GDM1 (cell line): ENCODE results near the gene DNAJC2.
"Not testable (repeated sequence)": the region's sequence is repeated elsewhere in the genome, so short reads cannot be mapped to it uniquely, and the experiment has no call there.

Experiments used
- DNase-seq: peaks from one replicate; lab custom pipeline; 2025; lab: John Stamatoyannopoulos, UW

DNAJC2 gene

DNA sequence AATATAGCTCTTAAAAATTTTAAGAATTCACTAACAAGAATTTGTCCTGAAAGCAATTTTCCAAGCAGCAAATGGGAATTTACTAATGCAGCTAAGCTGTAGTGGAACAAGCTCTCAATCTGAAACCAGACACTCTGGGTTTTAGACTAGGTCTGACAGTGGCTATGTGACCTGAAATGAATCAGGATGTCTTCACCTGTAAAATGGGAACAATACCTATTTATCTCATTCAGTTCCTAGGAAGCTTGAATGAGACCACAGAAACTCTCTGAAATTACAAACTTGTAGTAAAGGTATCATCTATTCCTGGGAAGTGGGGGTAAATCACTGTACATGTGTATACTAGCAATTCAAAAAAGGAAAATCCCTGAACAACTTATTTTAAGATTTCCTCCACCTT lies 1.2 kb downstream of the DNAJC2 start:
- DNase-seq = no peak

DNA sequence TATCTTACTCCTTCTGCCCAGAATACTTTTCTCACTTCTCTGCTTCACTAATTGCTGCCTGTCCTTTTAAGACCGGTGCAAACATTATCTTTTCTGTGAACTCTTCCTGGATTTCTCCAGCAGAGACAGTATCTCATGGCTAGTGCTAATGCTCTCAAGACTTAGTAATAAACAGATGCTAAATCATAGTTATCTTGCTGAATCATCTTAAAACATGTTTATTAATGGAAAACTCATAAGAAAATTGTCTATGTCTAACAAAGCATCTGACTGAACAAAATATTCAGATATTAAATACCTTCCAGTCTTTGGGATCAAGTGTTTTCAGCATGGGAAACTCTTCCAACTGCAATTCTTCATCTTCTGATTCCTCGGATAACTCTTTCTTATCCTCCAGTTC lies 3.1 kb downstream of the DNAJC2 start:
- DNase-seq = no peak

DNA sequence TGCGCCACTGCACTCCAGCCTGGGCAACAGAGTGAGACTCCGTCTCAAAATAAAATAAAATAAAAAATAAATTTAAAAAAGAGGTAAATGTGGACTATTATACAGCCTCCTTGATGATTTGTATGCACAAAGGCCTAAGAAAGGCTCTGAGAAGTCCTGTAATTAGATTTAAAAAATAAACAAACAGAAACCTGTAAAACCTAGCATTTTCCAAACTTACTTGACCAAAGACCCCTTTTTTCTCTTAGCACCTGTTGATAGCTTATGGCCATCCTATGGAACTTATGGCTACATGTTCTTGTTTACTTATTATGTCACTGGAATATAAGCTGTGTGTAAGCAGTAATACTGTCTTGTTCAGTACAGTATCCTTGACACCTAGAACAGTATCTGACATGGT lies 5.7 kb downstream of the DNAJC2 start:
- DNase-seq = no peak

DNA sequence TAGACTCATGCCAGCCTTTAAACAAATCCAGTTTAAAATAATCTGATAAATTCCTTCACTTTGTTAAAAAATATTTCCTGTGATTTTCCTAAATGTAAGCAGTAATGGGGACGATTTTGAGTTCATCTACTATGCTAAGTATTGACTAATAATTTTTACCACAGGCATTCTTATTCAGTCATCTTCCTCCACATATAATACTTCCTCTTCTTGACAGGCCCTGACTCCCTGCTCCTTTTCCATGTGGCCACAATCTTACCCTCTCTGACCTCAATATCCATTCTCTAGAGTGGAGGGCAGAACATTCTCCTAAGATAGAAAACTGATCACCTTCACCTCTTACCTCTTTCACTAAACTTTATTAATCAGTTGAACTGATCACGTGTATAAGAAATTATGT lies 7.8 kb downstream of the DNAJC2 start:
- no peak for DNase-seq

DNA sequence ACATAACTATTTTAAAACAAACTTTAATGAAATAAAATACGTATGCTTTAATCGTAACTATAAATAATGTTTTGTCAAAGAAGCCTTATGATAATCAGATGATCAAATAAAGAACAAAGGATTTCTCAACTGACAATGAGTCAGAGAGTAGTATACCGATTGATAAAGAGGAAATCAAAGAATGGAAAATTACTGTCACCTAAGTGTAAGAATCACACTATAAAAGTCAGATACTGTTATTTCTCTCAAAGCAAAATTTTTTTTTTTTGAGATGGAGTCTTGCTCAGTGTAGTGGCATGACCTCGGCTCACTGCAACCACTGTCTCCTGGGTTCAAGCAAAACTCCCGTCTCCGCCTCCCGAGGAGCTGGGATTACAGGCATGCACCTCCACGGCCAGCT lies 18.8 kb downstream of the DNAJC2 start:
- DNase-seq = no peak

DNA sequence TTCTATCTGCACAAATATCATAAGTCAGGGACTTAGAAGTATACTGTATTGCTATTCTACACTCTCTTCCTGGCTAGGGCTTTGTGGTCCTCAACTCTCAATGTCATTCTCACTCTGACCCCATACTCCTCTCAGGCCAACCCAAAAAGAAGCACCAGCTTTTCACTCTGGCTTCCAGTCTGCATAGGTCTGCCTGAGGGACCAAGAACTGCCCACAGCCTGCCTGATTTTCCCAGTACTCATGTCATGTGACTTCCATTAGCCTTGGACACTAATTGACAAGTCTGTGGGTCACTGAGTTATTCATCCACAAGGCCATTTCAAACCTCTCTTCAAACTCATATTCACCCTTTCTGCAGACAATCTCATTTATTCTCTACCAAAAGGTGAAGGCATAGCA lies 27.6 kb downstream of the DNAJC2 start:
- DNase-seq = no peak

DNA sequence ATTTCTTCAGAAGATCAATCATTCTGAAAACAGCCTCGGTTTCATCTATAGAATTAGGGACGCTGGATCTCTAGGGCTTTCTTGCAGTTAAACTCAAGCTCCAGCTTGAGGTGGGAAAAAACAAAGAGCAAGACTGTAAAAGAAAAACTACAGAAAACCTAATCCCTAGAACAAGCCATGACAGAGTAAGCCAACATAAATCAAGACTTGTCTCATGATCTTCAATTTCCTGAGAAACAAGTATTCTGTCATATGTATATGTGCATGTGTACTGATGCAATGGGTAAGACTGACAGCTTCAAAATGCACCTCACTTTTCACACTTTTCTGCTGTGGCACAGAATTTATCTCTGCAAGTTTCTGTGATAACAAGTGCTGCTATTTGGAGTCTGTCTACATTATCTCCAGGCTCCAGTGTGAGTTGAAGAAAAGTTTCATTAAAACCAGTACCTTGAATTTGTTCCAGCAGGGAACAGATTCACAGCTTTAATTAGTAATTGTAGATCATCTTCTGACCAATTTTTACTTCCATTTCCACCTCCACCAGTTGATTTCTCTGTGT lies 28.1 kb downstream of the DNAJC2 start:
- no peak for DNase-seq

DNA sequence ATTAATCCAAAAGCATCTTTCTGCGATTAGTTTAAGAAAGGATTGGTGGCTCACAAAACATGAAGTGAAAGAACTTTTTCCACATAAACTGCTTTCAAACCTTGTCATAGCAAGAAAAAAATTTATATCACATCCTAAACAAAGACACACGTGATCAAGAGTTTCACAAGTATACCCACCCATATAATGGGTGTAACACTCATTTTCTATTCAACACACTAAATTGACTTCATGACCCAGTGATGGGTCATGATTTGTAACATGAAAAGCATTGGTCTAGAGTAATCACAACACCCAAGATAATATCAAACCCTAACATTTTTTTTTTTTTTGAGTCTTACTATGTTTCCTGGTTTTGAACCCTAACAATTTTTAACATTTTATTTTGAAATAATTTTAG lies 29.7 kb downstream of the DNAJC2 start:
- DNase-seq = no peak

DNA sequence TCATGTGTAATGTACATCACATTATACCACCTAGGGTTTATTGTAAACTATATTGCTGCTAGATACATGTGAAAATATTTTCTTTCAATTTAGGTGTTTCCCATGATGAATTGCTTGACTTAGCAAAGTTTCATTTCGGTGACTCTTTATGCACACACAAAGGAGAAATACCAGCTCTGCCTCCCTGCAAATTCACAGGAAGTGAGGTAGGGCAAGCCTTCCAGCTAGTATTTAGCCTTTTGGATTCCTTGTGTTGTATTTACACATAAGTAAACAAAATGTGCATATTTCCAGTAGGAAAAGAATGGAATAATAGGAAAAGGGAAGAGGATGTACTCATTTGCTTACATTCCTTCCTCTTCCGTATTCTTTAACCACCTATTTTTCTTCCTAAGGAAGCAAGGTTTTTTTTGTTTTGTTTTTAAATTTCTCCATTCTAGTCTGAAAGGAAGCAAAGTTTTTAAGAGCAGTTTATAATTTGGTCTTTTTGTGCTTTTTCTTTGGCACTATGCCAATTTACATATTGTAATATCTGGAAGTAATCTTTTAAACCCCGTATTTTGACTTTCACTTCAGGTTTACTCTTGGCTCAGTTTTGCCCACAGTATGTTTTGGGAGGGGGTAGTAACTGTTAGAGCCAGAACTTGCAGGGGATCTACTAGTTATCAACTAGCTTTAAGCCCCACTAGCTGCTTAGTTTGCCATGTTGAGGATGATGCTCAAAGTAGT lies 36.9 kb downstream of the DNAJC2 start:
- DNase-seq = no peak

DNA sequence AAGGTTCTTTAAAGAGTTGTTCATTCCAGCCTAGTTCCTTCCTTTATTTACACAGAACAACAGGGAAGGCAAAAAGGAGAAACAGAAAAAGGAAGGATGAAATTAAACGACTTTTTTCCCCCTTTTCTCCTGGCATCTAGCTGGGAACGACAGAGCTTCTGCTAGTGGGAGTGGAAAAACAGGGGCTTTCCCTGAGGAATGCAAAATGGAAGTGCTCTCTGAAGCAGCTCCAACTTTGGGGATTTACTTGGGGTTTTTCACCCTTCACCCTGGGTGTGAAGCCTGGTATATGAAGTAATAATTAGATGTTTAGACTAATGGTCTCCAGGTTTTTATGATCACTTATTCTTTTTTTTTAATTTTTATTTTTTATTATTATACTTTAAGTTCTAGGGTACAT lies 43.1 kb downstream of the DNAJC2 start:
- DNase-seq = no peak

DNA sequence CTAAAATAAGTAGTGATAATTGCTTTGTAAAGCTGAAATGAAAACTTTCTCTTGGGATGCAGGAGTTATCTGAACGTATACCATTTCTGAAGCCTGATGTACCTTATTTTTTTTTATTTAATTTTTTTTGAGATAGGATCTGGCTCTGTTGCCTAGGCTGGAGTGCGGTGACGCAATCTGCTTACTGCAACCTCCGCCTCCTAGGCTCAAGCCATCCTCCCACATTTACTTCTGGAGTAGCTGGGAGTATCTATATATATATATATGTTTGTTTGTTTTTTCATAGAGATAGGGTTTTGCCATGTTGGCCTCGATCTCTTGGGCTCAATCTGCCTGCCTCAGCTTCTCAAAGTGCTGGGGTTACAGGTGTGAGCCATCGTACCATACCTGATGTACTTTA lies 44.9 kb downstream of the DNAJC2 start:
- no peak for DNase-seq

DNA sequence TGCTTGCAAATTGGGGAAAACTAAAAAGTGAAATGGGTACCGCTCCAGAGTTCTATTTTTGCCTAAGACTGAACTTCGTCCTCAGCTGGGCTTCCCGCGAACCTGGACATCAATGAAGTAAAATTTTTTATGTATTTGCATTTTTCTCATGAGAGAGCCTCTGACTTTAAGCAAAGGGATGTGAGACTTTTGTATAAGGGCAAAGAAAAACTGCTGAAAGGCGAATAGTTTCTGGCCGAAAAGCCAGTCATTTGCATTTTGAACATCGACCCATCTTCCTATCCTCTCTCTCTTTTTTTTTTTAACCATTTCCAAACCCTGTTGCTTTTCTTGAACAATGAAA lies 46.8 kb downstream of the DNAJC2 start:
- DNase-seq = no peak

DNA sequence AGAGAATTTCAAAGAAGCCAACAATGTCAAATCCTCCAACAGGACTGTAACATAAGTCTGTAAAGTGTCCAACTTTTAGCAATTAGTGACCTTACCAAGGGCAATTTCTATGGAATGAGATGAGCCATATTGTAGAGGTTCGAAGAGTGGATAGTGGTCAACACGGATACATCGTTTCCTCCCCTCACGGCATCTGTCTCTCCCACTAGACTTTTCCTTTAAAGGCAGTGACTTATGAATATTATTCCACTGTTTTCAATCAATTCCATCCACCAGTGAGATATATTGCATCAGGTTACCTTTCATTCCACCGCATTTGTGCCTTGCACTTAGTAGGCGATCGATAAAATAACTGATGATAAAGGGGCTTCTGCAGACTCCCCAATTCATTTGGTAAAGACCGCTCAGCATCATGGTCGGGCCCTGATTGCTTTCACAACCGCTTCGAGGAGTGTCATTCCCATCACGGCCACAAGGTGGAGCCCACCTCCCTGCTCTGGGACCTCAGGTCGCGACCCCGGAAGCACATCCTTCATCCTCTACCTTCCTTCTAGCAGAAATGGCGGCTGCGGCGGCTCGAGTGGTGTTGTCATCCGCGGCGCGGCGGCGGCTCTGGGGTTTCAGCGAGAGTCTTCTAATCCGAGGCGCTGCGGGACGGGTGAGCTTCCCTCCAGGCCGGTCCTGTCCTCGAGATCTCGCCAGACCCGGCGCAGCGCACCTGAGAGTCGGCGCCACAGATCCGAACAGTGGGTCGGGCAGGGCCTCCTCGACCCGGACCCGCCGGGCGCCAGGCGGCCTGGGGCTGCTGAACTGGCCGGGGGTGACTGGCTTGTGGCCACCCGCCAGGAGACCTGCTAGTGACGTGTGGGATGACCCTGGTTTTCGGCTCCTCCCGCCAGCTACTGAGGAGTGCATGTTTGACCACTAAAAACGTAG lies 47.4 kb downstream of the DNAJC2 start, which contains the start of gene PMPCB:
TSS of gene PMPCB (plus strand) at position 535 of the 936 bp plus-strand sequence. CDS start at position 560, 25 bp downstream.
- peak; percentile 82 for DNase-seq

DNA sequence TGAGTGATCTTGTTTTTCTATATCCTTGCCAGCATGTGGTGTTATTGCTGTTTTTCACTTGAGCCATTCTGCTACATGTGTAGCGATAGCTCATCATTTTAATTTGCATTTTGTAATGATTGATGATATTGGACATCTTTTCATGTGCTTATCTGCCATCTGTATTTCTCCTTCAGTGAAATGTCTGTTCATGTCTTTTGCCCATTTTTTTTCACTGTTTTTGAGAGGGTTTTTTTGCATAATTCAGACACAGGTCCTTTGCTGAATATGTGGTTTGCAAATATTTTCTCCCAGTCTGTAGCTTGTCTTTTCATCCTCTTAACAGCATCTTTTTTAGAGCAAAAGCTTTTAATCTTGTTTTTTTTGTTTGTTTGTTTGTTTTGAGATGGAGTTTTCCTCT lies 51.0 kb downstream of the DNAJC2 start:
- no peak for DNase-seq

DNA sequence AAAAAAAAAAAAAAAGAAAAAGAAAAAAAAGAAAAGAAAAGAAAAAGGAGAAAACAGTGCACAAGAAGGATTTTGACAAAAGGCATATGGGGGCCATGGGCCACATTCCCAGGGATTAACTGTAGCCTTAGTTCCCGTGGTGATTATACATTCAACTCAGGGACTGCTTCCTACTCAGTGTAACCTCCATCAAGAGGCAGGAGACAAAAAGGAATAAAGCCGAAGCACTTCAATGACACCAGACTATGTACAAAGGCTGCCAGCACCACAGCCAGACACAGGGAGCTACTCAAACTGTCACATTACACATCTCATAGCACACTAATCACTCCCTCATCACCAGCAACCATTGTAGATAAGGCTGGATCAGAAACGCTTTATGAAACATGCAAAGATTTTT lies 52.4 kb downstream of the DNAJC2 start:
- no peak for DNase-seq

DNA sequence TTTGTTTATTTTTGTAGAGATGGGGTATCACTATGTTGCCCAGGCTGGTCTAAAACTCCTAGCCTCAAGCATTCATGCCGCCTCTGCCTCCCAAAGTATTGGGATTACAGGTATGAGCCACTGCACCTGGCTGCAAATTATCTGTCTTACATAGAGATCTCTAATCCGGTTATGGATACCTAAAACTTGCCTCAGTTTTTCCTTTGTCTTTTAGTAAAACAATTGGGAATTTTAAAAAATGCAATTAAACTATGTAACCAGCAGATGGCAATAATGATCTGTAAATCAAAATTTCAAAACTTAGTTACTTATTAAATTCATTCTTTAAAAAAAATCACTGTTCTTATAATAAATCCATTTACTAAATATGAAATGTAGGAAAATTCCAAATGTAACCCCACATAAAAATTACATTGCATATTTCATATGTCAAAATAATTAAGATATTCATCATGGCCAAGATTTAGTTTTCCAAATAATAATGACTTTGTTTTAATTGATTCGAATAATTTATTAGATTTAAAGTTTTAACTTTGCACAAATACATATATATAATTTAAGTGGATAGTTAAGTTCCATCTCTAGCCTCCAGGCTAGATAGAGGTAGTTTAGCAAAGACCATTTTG lies 61.7 kb downstream of the DNAJC2 start:
- DNase-seq = not testable (repeated sequence)

DNA sequence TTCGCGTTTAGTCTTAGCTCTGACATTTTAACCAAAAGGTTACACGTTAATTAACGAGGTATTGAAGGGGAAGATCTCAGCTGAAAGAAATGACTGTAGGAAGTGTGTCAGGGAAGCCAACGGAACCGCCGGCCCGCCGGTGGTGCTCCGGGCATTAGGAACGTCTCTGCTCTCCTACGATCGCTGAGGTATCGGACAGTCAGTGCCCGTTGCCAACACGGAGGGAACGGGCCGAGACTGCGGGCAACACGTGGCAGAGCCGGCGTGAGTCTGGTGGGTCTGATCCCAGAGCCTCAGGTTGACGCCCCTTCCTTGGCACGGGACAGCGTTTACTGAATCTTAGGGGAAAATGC lies 63.8 kb downstream of the DNAJC2 start:
- DNase-seq = not testable (repeated sequence)

DNA sequence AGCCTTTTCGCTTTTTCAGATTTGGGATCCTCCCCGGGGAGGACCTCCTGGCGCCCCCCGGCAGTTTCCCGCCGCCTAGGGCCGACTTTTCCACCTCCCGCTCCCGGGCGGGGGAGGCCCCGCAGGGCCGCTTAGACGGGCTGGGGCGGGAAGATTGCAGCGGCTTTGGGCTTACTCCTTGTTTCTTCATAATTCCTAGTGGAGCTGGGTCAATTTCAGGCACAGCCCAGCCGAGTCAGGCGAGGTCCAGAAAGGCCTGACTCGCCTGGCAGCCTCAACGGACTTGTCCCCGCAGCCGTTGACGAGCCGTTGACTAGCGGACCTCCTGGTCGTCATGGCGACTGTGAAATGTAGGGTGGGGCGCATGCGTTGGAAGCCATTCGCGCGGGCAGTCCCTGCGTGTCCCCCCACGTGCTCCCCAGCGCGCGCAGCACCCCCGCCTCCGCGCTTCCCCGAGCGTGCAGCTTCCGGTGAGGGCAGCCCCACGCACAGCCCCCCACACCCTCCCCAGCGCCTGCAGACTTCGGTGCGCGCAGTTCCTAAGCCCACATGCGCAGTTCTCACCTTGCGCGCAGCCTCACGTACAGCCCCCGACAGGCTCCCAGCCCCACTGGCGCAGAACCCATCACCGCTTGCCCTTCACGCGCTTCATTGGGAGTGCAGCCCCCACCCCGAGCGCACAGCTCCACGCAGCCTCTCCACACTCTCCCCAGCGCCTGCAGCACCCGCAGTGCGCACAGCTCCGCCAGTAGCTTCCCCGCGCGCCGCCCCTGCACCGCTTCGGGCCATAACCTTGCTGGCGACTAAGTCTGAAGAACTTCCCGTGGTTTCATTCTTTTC lies 64.4 kb downstream of the DNAJC2 start:
- peak; percentile 86 for DNase-seq

DNA sequence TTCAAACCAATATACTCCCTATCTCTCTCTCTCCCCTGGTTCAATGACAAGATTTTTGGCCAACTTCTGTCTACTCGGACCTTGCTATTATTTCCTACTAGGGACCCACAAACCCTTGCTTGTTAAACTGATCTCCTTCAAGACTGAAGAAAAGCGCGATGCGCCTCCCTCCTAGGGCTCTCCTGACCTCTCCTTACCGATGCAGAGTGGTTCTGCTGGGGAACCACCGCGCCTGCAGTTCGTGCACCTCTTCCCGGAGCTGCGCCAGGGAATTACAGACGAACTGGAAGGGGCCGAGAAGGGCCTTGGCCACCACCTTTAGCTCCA lies 65.0 kb downstream of the DNAJC2 start:
- peak; percentile 40 for DNase-seq

DNA sequence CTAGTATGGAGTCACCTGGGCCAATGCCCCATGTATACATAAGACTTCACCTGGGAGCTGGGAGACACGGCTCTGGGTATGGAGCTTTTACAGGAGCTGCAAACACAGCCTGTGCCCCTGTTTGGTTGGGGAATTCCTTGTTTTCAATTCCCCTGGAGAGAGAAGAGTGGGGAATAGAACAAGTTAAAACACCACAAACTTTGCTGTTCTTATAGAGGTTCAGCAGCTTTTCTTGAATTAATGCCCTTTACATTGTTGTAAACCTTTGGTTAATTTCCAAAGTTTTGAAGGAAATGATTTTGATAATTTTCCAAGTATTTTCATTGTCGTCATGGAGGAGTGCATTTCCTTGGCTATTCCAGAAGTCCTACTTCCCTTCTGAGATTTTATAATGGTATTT lies 66.4 kb downstream of the DNAJC2 start:
- not testable (repeated sequence) for DNase-seq

DNA sequence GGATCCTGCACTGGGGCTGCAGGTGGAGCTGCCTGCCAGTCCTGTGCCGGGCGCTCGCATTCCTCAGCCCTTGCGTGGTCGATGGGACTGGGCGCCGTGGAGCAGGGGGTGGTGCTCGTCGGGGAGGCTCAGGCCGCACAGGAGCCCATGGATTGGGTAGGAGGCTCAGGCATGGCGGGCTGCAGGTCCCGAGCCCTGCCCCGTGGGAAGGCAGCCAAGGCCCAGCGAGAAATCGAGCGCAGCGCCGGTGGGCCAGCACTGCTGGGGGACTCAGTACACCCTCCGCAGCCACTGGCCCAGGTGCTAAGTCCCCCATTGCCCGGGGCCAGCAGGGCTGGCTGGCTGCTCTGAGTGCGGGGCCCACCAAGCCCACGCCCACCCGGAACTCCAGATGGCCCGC lies 69.7 kb downstream of the DNAJC2 start:
- not testable (repeated sequence) for DNase-seq

DNA sequence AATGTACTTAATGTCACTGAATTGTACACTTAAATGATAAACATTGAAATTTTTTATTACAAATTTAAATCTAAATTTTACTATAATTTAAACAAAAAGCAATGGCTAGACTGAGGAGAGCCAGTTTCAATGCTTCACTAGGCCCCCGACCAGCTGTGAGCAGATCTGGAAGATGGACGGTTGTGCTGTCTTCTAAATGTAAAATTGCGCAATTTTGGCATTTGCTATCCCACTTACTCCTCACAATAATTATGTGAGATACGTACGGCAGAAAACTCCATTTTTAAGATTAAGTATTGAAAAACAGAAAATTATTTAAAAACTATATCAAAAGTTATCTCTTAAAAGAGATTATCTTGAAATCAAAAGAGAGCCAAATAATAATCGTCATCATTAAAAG lies 71.2 kb downstream of the DNAJC2 start:
- DNase-seq = not testable (repeated sequence)
